ENCODE data around the gene COMMD2. TPM values are rescaled to one million over a fixed set of nuclear protein-coding genes. Genes with fewer than 3 reads are reported as not detected.

COMMD2 gene
- total RNA-seq, 1 experiment from 2014 or later, result 52.1 TPM

GRCh38 chr3:149726716-149727407 lies 25.4 kb downstream of the COMMD2 start:
- ATAC-seq (no peak), DNase-seq (ENCODE audit: low spot score) (no peak)
- Mint-ChIP-seq H3K36me3 (no peaks in the 10 kb centered on the region; the same call in 1 of the 2 replicates), H3K9me3 (peaks cover 10% of the 10 kb centered on the region; the same call in 1 of the 2 replicates), H3K27me3 (ENCODE audit: low read depth) (no peaks in the 10 kb centered on the region), H3K4me3 (no peak overlapping the region), H3K4me1 (no peaks in the 10 kb centered on the region), H3K27ac (no peak overlapping the region)
- ChIA-PET POLR2A (interaction anchor here (0.5 to 1.0 kb wide), 2 partner anchors 68 to 482 kb away, joined by 3 to 4 read pairs; no protein-coding TSS in a partner anchor), CTCF (interaction anchor here (1.6 kb wide), 1 partner anchor 196 kb away, joined by 4 read pairs; no protein-coding TSS in a partner anchor)
- TF ChIP-seq SMAD4 (CRISPR knock-in tag; IDR thresholded peaks at IDR 0.05) (no peak), GTF2I (CRISPR knock-in tag; conservative IDR thresholded peaks at IDR 0.05) (no peak), NFATC4 (CRISPR knock-in tag; IDR thresholded peaks at IDR 0.05) (no peak), TEAD1 (CRISPR knock-in tag; IDR thresholded peaks at IDR 0.05) (no peak), GRHL2 (CRISPR knock-in tag; IDR thresholded peaks at IDR 0.05; ENCODE audit: insufficient replicate concordance, severe bottlenecking) (no peak), ZNF512 (CRISPR knock-in tag; IDR thresholded peaks at IDR 0.05; ENCODE audit: borderline replicate concordance) (no peak), FOXP1 (CRISPR knock-in tag; IDR thresholded peaks at IDR 0.05; ENCODE audit: borderline replicate concordance) (no peak), AFF4 (CRISPR knock-in tag; IDR thresholded peaks at IDR 0.05; ENCODE audit: borderline replicate concordance) (no peak)
- TF ChIP-seq, protein P1, sequence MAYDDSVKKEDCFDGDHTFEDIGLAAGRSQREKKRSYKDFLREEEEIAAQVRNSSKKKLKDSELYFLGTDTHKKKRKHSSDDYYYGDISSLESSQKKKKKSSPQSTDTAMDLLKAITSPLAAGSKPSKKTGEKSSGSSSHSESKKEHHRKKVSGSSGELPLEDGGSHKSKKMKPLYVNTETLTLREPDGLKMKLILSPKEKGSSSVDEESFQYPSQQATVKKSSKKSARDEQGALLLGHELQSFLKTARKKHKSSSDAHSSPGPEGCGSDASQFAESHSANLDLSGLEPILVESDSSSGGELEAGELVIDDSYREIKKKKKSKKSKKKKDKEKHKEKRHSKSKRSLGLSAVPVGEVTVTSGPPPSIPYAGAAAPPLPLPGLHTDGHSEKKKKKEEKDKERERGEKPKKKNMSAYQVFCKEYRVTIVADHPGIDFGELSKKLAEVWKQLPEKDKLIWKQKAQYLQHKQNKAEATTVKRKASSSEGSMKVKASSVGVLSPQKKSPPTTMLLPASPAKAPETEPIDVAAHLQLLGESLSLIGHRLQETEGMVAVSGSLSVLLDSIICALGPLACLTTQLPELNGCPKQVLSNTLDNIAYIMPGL (CRISPR knock-in tag; IDR thresholded peaks at IDR 0.05), result no peak

GRCh38 chr3:149723781-149724180 lies 28.5 kb downstream of the COMMD2 start:
- H3K4me3 Mint-ChIP-seq, result no peak overlapping the region
- CTCF ChIA-PET, result no interaction called here
- H3K4me1 Mint-ChIP-seq, result no peaks in the 10 kb centered on the region
- H3K36me3 Mint-ChIP-seq, result peaks cover 24% of the 10 kb centered on the region
- POLR2A ChIA-PET, result interaction anchor here (0.7 kb wide), 1 partner anchor 164 kb away, joined by 3 read pairs; no protein-coding TSS in a partner anchor
- no peaks in the 10 kb centered on the region for H3K27me3 Mint-ChIP-seq (ENCODE audit: low read depth)
- H3K9me3 Mint-ChIP-seq, result peaks cover 36% of the 10 kb centered on the region
- H3K27ac Mint-ChIP-seq, result no peak overlapping the region
- DNase-seq (ENCODE audit: low spot score) (no peak), ATAC-seq (no peak)
- TF ChIP-seq, protein P2, sequence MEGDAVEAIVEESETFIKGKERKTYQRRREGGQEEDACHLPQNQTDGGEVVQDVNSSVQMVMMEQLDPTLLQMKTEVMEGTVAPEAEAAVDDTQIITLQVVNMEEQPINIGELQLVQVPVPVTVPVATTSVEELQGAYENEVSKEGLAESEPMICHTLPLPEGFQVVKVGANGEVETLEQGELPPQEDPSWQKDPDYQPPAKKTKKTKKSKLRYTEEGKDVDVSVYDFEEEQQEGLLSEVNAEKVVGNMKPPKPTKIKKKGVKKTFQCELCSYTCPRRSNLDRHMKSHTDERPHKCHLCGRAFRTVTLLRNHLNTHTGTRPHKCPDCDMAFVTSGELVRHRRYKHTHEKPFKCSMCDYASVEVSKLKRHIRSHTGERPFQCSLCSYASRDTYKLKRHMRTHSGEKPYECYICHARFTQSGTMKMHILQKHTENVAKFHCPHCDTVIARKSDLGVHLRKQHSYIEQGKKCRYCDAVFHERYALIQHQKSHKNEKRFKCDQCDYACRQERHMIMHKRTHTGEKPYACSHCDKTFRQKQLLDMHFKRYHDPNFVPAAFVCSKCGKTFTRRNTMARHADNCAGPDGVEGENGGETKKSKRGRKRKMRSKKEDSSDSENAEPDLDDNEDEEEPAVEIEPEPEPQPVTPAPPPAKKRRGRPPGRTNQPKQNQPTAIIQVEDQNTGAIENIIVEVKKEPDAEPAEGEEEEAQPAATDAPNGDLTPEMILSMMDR (IDR thresholded peaks at IDR 0.05), result no peak
- TF ChIP-seq GRHL2 (CRISPR knock-in tag; IDR thresholded peaks at IDR 0.05; ENCODE audit: insufficient replicate concordance, severe bottlenecking) (no peak), FOXJ3 (CRISPR knock-in tag; IDR thresholded peaks at IDR 0.05; ENCODE audit: borderline replicate concordance) (no peak), ZNF423 (CRISPR knock-in tag; IDR thresholded peaks at IDR 0.05) (no peak), PRDM15 (CRISPR knock-in tag; IDR thresholded peaks at IDR 0.05) (no peak), AFF4 (CRISPR knock-in tag; IDR thresholded peaks at IDR 0.05; ENCODE audit: borderline replicate concordance) (no peak), ZNF263 (CRISPR knock-in tag; IDR thresholded peaks at IDR 0.05; ENCODE audit: low read depth) (no peak), RORB (CRISPR knock-in tag; IDR thresholded peaks at IDR 0.05) (no peak), SMAD4 (CRISPR knock-in tag; IDR thresholded peaks at IDR 0.05) (no peak), ZNF121 (CRISPR knock-in tag; IDR thresholded peaks at IDR 0.05) (no peak), GABPB1 (CRISPR knock-in tag; IDR thresholded peaks at IDR 0.05) (no peak)
